HG03060 (cell line): Measurements from ENCODE around the gene DLL3.
"Not testable (repeated sequence)": the region's sequence is repeated elsewhere in the genome, so short reads cannot be mapped to it uniquely, and the experiment has no call there.

ENCODE experiments used
- ATAC-seq: cut with Tn5 transposase; IDR thresholded peaks from one replicate; pipeline ENCODE4 v1.9.1; 2021; ENCODE audit warnings: low read depth, moderate number of reproducible peaks; ENCODE audit not compliant: unreplicated experiment

Gene DLL3

GRCh38 chr19:39498798-39499642 is at the start of gene DLL3:
TSS of gene DLL3 (plus strand) at chr19:39498947. CDS start at chr19:39498975, 28 bp downstream.
- ATAC-seq, result no peak

GRCh38 chr19:39449116-39449797 is 49.5 kb upstream of the DLL3 start:
- ATAC-seq, result no peak

- ATAC-seq, result not testable (repeated sequence)
Measured at GRCh38 chr19:39451257-39451656, 47.5 kb upstream of the DLL3 start.

- no peak for ATAC-seq
Measured at GRCh38 chr19:39463403-39463802, 35.3 kb upstream of the DLL3 start.

- ATAC-seq, result no peak
Measured at GRCh38 chr19:39465956-39466747, 32.6 kb upstream of the DLL3 start.

GRCh38 chr19:39467941-39468340 is 30.8 kb upstream of the DLL3 start:
- ATAC-seq, result no peak

- ATAC-seq, result no peak
Measured at GRCh38 chr19:39469036-39469435, 29.7 kb upstream of the DLL3 start.

GRCh38 chr19:39469567-39469966 is 29.2 kb upstream of the DLL3 start:
- no peak for ATAC-seq

- no peak for ATAC-seq
Measured at GRCh38 chr19:39470724-39471339, 27.9 kb upstream of the DLL3 start.

GRCh38 chr19:39471756-39472536 is 26.8 kb upstream of the DLL3 start:
- ATAC-seq, result no peak

- no peak for ATAC-seq
Measured at GRCh38 chr19:39472746-39473442, 25.9 kb upstream of the DLL3 start.

- no peak for ATAC-seq
Measured at GRCh38 chr19:39473443-39473960, 25.2 kb upstream of the DLL3 start.

GRCh38 chr19:39474139-39474620 is 24.6 kb upstream of the DLL3 start:
- no peak for ATAC-seq

- ATAC-seq, result no peak
Measured at GRCh38 chr19:39475748-39476147, 23.0 kb upstream of the DLL3 start.

- not testable (repeated sequence) for ATAC-seq
Measured at GRCh38 chr19:39479319-39479801, 19.4 kb upstream of the DLL3 start.

GRCh38 chr19:39479916-39480315 is 18.8 kb upstream of the DLL3 start:
- no peak for ATAC-seq

- peak; percentile 59 for ATAC-seq
Measured at GRCh38 chr19:39480337-39481228, 18.2 kb upstream of the DLL3 start, which contains the start of gene TIMM50. TSS of gene TIMM50 (plus strand) at chr19:39480838. CDS start at chr19:39480854, 16 bp downstream.

- ATAC-seq, result no peak
Measured at GRCh38 chr19:39481229-39481545, 17.6 kb upstream of the DLL3 start.
